MG63 (cell line): Measurements from ENCODE around the gene PARN. TPM values are rescaled to one million over a fixed set of nuclear protein-coding genes. Genes with fewer than 3 reads are reported as not detected.
"Not testable (repeated sequence)": the region's sequence is repeated elsewhere in the genome, so short reads cannot be mapped to it uniquely, and the experiment has no call there.

Source experiments
- DNase-seq: peaks from one replicate; pipeline ENCODE4 v3.0.0-alpha.2; 2020
- H3K27me3 ChIP-seq: fragments of 250-450 bp; sonication (Bioruptor Pico); 2 replicates; pipeline ENCODE4 v1.5.1; 2020; ENCODE audit warnings: mild to moderate bottlenecking, moderate library complexity
- H3K36me3 ChIP-seq: fragments of 250-450 bp; sonication (Bioruptor Pico); 2 replicates; pipeline ENCODE4 v1.5.1; 2020; ENCODE audit warnings: mild to moderate bottlenecking, moderate library complexity
- H3K4me3 ChIP-seq: fragments of 250-450 bp; sonication (Bioruptor Pico); 2 replicates; pipeline ENCODE4 v1.5.1; 2020; ENCODE audit warnings: mild to moderate bottlenecking, moderate library complexity
- H3K9me3 ChIP-seq: fragments of 250-450 bp; sonication (Bioruptor Pico); 2 replicates; pipeline ENCODE4 v1.5.1; 2020; ENCODE audit warnings: mild to moderate bottlenecking, moderate library complexity
- total RNA-seq: library from RNA; depleted of rRNA; stranded (reverse); fragments of >200 nt; shearing (Covaris generic); gene quantifications from 2 replicates; pipeline ENCODE4 v1.2.3, GENCODE V29; 2014; ENCODE audit warnings: low replicate concordance

Gene PARN
- total RNA-seq, 1 experiment from 2014 or later = 44.3 TPM

GRCh38 chr16:14427371-14427948 is 202.6 kb downstream of the PARN start:
- Histone ChIP-seq H3K9me3 (no peaks in the 10 kb centered on the region), H3K4me3 (no peak overlapping the region), H3K27me3 (no peaks in the 10 kb centered on the region), H3K36me3 (peaks cover 13% of the 10 kb centered on the region)
- DNase-seq = no peak

- Histone ChIP-seq H3K27me3 (no peaks in the 10 kb centered on the region), H3K9me3 (no peaks in the 10 kb centered on the region), H3K36me3 (peaks cover 3% of the 10 kb centered on the region), H3K4me3 (no peak overlapping the region)
- DNase-seq = no peak
Measured at GRCh38 chr16:14424595-14424994, 205.5 kb downstream of the PARN start.

GRCh38 chr16:14423344-14423743 is 206.7 kb downstream of the PARN start:
- Histone ChIP-seq H3K4me3 (no peak overlapping the region), H3K9me3 (no peaks in the 10 kb centered on the region), H3K36me3 (no peaks in the 10 kb centered on the region), H3K27me3 (no peaks in the 10 kb centered on the region)
- DNase-seq = peak; percentile 69

- no peaks in the 10 kb centered on the region for H3K36me3 ChIP-seq
- no peaks in the 10 kb centered on the region for H3K9me3 ChIP-seq
- no peak for DNase-seq
- H3K4me3 ChIP-seq = no peak overlapping the region
- H3K27me3 ChIP-seq = no peaks in the 10 kb centered on the region
Measured at GRCh38 chr16:14420721-14421488, 209.2 kb downstream of the PARN start.

- not testable (repeated sequence) for H3K36me3 ChIP-seq
Measured at GRCh38 chr16:14420243-14420642, 209.8 kb downstream of the PARN start.

GRCh38 chr16:14419817-14420216 is 210.2 kb downstream of the PARN start:
- Histone ChIP-seq H3K9me3 (no peaks in the 10 kb centered on the region), H3K27me3 (no peaks in the 10 kb centered on the region), H3K36me3 (no peaks in the 10 kb centered on the region), H3K4me3 (no peak overlapping the region)
- no peak for DNase-seq

More at GRCh38 chr16:14420243-14420642, 209.8 kb downstream of the PARN start:
- not testable (repeated sequence) for H3K27me3 ChIP-seq, H3K4me3 ChIP-seq, H3K9me3 ChIP-seq, DNase-seq

GRCh38 chr16:14418795-14419225 is 211.2 kb downstream of the PARN start:
- Histone ChIP-seq H3K9me3 (no peaks in the 10 kb centered on the region), H3K36me3 (no peaks in the 10 kb centered on the region), H3K4me3 (no peak overlapping the region), H3K27me3 (no peaks in the 10 kb centered on the region)
- no peak for DNase-seq

- Histone ChIP-seq H3K27me3 (no peaks in the 10 kb centered on the region), H3K36me3 (no peaks in the 10 kb centered on the region), H3K9me3 (no peaks in the 10 kb centered on the region), H3K4me3 (no peak overlapping the region)
- no peak for DNase-seq
Measured at GRCh38 chr16:14416184-14416583, 213.9 kb downstream of the PARN start.

GRCh38 chr16:14415291-14415690 is 214.8 kb downstream of the PARN start:
- no peak for DNase-seq
- H3K36me3 ChIP-seq = no peaks in the 10 kb centered on the region
- no peak overlapping the region for H3K4me3 ChIP-seq
- no peaks in the 10 kb centered on the region for H3K9me3 ChIP-seq
- H3K27me3 ChIP-seq = no peaks in the 10 kb centered on the region

GRCh38 chr16:14409563-14409962 is 220.5 kb downstream of the PARN start:
- H3K9me3 ChIP-seq = no peaks in the 10 kb centered on the region
- H3K4me3 ChIP-seq = no peak overlapping the region
- H3K36me3 ChIP-seq = no peaks in the 10 kb centered on the region
- DNase-seq = peak; percentile 80
- no peaks in the 10 kb centered on the region for H3K27me3 ChIP-seq

GRCh38 chr16:14407786-14408399 is 222.2 kb downstream of the PARN start:
- Histone ChIP-seq H3K27me3 (no peaks in the 10 kb centered on the region), H3K4me3 (no peak overlapping the region), H3K9me3 (no peaks in the 10 kb centered on the region), H3K36me3 (no peaks in the 10 kb centered on the region)
- DNase-seq = no peak

- H3K27me3 ChIP-seq = no peaks in the 10 kb centered on the region
- no peak overlapping the region for H3K4me3 ChIP-seq
- no peak for DNase-seq
- H3K36me3 ChIP-seq = no peaks in the 10 kb centered on the region
- no peaks in the 10 kb centered on the region for H3K9me3 ChIP-seq
Measured at GRCh38 chr16:14405611-14406537, 224.2 kb downstream of the PARN start.

GRCh38 chr16:14403001-14403389 is 227.1 kb downstream of the PARN start:
- not testable (repeated sequence) for H3K9me3 ChIP-seq, DNase-seq, H3K27me3 ChIP-seq, H3K36me3 ChIP-seq, H3K4me3 ChIP-seq

GRCh38 chr16:14402114-14403000 is 227.7 kb downstream of the PARN start:
- H3K4me3 ChIP-seq, DNase-seq: not testable (repeated sequence)

GRCh38 chr16:14401711-14402061 is 228.4 kb downstream of the PARN start:
- not testable (repeated sequence) for H3K27me3 ChIP-seq, H3K4me3 ChIP-seq, H3K36me3 ChIP-seq, H3K9me3 ChIP-seq
- DNase-seq = peak; percentile 25

More at GRCh38 chr16:14402114-14403000, 227.7 kb downstream of the PARN start:
- not testable (repeated sequence) for H3K27me3 ChIP-seq, H3K9me3 ChIP-seq, H3K36me3 ChIP-seq
